GM12874 (cell line): ENCODE data around the gene WDR75.

Source experiments
- TF ChIP-seq, protein P1 (sequence below): IDR thresholded peaks from 2 replicates; pipeline ENCODE4 v1.5.1; 2011; ENCODE audit warnings: low read depth, mild to moderate bottlenecking, control low read depth, low read length, moderate library complexity; ENCODE audit not compliant: insufficient read depth

WDR75 gene

DNA sequence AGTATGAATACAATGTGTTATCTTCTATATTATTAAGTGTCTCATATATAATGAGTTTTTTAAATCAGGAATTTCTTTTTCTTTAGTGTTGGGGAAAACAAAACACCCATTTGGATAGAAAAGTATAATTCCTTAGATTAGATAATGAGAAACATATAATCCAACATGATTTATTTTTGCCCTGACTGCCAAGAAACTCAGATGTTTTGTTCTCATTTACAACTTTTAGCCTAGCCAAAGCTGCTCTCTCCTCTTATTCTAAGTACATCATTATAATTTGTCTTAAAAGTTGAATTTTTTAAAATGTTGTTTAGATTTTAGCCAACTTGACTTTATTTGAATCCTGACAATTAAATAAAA is 70.7 kb downstream of the WDR75 start:
- TF ChIP-seq, protein P1, sequence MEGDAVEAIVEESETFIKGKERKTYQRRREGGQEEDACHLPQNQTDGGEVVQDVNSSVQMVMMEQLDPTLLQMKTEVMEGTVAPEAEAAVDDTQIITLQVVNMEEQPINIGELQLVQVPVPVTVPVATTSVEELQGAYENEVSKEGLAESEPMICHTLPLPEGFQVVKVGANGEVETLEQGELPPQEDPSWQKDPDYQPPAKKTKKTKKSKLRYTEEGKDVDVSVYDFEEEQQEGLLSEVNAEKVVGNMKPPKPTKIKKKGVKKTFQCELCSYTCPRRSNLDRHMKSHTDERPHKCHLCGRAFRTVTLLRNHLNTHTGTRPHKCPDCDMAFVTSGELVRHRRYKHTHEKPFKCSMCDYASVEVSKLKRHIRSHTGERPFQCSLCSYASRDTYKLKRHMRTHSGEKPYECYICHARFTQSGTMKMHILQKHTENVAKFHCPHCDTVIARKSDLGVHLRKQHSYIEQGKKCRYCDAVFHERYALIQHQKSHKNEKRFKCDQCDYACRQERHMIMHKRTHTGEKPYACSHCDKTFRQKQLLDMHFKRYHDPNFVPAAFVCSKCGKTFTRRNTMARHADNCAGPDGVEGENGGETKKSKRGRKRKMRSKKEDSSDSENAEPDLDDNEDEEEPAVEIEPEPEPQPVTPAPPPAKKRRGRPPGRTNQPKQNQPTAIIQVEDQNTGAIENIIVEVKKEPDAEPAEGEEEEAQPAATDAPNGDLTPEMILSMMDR: no peak

DNA sequence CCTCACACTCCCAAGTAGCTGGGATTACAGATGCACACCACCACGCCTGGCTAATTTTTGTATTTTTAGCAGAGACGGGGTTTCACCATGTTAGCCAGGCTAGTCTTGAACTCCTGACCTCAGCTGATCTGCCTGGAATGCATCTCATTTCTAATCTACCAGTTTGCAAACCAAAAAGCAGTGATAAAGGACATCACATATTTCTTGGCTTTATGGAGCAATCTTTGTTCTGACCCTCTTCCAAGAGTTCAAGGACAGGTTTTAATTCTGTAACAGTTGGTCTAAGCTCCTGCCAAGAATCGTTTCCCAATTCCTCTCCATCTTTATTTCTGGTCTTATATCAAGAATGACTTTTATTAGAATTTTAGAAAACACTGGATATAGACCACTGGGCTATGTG is 71.6 kb downstream of the WDR75 start:
- TF ChIP-seq, protein P1: no peak

DNA sequence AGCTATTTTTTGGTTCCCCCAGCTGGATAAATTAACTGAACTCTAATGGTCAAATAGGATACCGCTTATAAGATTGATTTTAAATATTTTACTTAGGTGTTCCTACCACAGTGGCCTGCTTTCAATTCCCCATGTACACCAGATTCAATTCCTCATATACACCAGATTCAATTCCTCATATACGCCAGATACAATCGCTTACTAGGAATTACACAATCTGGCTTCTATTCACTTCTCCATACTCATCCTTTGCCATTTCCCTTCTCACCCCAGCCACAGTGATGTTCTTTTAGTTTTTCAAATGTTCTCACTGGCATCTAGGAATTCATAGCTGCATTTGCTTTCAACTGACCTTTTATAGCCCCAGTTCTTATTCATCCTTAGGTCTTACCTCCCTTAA is 72.8 kb downstream of the WDR75 start:
- TF ChIP-seq, protein P1: no peak

DNA sequence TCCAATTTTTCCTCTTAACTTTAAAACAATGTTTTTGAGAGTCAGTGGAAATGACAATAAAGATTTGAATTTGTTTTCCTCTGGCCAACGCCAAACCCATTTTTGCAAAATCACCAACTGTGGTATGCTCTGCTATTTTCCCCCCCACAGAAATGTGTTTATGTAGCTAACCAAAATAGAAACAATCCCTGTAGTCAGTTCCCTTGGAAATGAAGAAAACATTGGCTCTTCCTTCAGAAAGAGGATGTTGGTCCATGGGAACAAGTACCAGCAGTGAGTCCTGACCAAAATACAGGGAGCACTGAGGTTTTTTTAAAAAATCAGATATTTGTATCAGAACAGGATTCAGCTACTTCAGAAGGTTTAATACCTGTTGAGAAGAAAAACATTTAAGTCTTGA is 74.0 kb downstream of the WDR75 start:
- TF ChIP-seq, protein P1: no peak

DNA sequence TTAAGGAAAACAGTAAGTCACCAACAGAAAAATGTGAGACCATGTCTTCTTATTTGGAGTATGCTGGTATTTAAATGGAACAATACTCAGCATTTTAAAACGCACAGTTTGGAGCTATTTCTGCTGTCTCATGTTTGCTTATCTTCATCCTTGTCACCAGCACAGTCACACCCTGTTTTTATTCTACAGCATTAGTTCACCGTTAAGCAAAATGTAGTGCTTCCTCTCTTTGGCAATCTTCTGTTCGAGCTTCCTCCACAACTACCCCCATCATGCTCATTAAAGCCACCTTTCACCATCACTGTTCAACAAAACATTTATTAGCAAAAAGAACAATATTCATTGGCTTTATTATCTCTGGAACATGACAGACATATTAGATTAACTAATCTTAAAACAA is 75.3 kb downstream of the WDR75 start:
- TF ChIP-seq, protein P1: no peak

DNA sequence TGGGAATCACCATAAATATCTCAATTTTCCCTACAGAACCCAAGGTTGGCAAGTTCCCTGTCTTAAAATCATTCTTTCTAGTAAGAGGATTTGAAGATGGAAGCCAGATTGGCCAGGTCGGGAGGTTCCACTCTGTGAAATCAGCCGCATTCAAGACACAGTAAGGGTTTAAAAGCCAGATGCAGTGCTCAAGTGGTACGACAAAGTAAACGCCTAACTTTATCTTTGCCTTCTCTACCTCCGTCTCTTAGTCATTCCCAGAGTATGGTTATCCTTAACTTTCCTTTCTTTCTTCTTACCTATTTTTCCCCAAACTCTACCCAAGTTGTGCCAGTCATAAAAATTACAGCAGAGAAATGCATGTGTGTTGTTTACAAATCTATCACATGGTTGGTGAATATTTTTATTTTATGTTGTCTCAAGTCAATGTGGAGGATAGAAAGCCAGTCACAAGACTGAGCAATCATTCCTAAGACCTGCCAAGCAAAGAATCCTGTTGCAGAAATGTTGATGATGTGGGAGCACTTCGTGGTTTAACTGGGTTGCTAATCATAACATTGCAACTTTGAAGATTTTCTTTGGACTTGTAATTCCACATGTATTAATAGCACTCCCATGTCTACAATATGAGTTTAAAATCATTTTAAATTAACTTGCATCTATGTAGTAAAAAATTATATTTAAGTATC is 76.7 kb downstream of the WDR75 start:
- TF ChIP-seq, protein P1: no peak

DNA sequence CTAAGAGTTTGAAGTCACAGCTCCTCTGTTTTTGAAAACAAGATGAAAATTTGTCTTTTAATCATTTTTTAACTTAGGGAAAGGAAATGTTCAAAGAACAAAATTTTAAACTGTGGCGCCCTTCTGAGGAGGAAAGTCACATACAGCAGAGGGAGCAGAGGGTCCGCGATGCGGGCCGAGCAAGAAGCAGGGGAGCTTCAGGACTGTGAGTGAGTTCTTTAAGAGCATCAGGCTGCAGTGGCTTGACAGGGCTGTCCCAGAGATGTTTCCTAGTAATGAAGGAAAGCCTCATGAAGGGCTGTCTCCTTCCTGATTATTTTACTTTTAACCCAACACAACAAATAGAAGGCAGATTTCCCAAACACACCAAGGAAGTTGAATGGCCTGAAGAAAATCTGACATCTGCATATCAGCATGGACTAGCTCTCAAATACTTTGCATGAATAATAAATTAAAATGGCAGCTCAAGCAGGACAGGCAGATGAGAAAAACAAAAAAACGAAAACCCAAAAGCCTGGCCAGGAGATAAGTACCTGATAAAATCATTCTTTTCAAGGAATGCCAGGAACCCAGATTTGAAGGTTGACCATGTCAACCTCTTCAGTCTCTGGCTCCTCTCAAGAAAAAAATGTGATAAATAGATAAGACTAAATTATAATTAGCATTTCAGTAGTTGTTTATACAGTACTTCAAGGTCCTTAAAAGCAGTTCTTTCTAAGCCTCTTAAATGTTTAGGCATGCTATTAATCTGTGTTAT is 78.5 kb downstream of the WDR75 start:
- TF ChIP-seq, protein P1: no peak
